HG03439 (cell line): ENCODE measurements around the gene APPBP2.
"Not testable (repeated sequence)": the region's sequence is repeated elsewhere in the genome, so short reads cannot be mapped to it uniquely, and the experiment has no call there.

ENCODE experiments used
- ATAC-seq: cut with Tn5 transposase; IDR thresholded peaks from one replicate; pipeline ENCODE4 v1.9.1; 2021; ENCODE audit warnings: mild to moderate bottlenecking, moderate library complexity; ENCODE audit not compliant: unreplicated experiment

The APPBP2 gene

DNA sequence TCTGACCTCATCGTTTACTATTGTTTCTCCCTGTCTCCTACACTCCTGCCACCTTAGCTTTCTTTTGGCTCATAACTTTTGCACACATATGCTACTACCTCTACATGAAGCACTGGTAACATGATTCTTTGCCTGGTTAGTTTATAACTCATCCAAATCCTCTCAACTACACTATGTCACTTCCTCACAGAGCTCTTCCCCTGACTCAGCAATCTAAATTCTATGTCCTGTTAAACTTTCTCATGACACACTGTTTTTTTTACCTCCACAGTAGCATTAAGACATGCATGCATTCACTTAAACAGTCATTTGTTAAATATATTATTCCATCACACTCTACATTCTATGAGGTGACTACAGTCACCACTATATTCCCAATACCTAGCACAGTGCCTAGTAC, 19.7 kb downstream of the APPBP2 start:
- ATAC-seq: no peak

DNA sequence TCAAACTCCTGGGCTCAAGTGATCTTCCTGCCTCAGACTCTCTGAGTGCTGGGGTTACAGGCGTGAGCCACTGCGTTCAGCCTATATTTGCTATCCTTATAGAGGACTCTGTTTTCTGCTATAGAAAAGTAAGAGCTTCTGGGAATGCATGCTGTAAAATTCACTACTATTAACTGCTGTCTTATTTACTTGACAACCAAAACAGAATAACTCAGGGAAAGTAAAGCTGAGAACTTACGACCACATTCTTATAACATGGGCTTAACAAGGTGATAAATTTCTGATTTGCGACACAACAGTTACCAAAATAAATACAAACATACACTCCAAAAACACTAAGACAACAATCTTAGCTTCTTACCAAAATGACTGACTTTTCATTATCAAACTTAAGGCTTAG, 23.9 kb downstream of the APPBP2 start:
- no peak for ATAC-seq

DNA sequence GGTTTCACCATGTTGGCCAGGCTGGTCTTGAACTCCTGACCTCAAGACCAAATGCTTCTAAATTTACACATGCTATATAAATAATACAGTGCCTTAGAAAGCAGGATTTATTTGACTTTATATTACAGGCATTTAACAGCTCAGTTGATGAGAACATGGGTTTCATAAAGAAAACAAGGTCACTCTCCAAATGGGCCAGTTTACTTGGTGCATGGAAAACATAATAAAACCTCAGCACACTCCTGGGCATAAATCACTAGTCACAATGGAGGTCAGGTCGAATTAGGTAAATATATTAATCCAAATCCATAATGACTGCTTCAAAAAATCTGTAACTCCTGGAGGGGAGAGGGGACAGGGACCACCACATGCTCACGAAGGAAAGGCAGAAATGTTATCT, 24.5 kb downstream of the APPBP2 start:
- no peak for ATAC-seq

DNA sequence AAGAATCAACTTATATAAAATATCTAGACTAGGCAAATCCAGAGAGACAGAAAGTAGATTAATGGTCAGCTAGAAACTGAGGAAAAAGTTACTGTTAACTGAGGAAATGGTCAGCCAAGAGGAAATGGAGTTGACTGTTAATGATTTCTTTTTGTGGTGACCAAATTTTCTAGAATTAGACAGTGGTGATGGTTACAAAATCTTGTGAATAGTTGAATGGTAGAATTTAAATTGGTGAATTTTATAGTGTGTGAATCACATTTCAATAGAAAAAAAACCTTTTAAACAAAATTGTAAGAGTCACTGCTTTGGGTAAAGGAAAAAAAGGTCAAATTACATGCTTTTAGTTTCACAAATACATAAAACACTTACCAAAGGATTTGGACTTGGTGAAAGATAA, 30.0 kb downstream of the APPBP2 start:
- no peak for ATAC-seq

DNA sequence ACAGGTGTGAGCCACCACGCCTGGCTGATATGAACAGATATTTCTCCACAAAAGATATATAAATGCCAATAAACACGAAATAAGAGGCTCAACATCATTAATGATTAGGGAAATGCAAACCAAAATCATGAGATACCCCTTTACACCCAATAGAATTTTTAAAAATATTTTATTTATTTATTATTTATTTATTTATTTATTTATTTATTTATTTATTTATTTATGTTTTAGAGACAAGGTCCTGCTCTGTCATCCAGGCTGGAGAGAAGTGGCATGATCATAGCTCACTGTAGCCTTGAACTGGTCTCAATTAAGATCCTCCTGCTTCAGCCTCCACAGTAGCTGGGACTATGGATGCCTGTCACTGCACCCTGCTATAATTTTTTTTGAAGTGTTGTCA, 30.8 kb downstream of the APPBP2 start:
- no peak for ATAC-seq

DNA sequence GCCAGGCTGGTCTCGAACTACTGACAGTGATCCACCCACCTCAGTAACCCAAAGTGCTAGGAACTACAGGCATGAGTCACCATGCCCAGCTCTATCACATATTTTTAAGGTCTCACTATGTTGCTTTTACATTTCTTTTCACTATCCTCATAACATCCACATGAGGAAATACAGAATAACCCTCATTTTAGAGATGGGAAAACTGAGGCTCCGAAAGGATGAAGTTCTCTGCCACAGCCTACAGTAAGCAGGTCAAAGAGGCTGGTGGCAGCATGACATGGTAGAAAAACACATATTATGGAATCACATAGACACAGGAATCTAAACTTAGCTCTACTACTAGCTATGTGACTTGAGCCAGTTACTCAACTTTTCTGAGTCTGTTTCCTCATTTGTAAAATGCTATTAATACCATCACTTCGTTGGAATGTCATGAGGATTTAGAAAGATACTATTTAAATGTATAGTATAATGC, 32.2 kb downstream of the APPBP2 start:
- no peak for ATAC-seq

DNA sequence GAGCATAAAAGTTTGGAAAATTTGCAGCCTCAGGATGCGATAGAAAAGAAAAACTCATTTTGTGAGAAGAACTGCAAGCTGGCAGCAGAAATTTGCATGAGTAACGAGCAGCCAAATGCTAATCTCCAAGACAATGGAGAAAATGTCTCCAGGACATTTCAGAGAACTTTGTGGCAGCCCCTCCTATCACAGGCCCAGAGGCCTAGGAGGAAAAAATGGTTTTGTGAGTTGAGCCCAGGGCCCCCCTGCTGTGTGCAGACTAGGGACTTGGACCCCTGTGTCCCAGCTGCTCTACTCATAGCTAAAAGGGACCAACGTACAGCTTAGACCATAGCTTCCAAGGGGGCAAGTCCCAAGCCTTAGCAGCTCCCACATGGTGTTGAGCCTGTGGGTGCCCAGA, 34.3 kb downstream of the APPBP2 start:
- ATAC-seq: no peak

DNA sequence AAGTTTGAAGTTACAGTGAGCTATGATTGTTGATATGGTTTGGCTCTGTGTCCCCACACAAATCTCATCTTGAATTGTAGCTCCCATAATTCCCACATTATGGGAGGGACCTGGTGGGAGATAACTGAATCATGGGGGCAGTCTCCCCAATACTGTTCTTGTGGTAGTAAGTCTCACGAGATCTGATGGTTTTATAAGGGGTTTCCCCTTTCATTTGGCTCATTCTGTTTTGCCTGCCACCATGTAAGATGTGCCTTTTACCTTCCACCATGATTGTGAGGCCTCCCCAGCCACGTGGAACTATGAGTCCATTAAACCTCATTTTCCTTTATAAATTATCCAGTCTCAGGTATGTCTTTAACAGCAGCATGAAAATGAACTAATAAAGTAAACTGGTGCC, 35.4 kb downstream of the APPBP2 start:
- ATAC-seq: not testable (repeated sequence)

DNA sequence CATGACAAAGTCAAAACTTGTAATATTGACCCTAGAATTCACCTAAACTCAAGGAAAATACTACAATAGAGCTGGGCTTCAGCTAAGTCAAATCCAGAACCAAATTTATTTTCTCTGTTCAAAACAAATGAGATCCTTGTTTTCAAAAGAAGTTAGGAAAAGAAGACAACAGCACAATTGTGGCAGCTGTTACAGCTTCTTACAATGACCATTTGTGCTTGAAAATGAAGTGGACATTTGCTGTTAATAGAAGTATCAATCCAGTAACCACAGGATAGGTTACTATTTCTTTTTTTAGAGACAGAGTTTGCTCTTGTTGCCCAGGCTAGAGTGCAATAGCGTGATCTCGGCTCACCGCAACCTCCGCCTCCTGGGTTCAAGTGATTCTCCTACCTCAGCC, 44.4 kb downstream of the APPBP2 start:
- ATAC-seq: no peak

DNA sequence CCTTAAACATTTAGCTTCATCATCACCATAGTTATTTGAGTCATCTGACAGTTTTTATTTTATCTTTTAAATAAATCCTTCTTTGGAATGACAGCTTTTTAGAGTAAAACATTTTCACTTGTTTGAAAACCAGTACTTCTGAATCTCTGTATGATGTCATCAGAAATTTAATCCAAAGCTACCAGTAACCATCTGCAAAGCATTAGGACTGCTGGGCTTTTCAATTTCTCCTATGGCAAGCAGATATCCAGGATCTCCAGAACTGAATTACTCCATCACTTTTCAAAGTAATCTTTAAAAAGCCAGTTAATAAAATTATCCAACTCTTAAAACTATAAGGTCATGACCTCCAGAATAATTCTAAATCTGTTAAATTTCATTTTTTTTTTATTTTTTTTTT, 52.3 kb downstream of the APPBP2 start:
- no peak for ATAC-seq

DNA sequence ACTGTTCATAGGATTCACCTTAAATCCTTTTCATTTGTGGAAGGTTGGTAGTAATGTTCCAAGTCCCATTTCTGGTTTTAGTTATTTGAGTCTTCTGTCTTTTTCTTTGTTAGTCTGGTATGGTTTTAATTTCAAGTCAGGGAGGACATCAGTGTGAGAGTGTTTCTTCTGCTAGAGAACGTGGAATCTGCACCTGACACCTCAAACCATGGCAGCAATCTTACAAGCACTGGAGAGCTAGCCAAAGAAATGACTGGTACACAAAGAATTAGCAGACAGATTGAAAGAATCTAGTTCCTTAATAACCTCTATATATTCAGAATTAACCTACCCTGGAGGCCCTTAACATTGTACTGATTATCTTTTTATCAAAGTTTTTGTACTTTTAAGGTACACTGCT, 53.6 kb downstream of the APPBP2 start:
- ATAC-seq: no peak

DNA sequence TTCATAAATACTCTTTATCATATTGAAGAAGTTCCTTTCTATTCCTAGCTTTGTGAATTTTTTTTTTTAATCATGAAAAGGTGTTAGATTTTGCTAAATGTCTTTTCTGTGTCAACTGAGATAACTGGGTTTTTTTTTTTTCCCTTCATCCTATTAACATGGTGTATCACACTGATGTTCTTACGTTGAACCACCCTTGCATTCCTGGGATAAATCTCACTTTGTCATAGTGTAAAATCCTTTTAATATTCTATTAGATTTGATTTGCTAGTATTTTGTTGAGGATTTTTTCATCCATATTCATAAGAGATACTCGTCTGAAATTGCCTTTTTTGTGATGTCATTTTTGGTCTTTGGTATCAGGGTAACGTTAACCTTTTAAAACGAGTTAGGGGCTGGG, 54.6 kb downstream of the APPBP2 start:
- no peak for ATAC-seq

DNA sequence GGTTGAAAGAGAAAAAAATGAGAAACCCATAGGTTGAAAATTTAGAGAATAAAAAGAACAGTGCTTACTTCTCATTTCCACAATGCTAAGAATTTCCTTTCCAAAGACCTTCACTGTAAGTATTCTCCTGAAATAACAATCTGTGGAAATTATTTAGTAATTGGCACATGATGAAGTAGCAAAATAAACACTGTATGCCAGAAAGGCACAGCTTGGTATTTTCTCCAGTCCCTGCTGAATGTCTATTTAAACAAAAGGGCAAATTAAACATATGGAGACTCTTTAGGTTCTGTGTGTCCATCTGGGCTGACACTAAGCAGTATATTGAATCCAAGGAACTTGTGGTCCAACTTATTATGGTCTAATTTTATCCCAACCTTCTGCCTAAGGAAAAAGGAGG, 57.7 kb downstream of the APPBP2 start:
- ATAC-seq: no peak

DNA sequence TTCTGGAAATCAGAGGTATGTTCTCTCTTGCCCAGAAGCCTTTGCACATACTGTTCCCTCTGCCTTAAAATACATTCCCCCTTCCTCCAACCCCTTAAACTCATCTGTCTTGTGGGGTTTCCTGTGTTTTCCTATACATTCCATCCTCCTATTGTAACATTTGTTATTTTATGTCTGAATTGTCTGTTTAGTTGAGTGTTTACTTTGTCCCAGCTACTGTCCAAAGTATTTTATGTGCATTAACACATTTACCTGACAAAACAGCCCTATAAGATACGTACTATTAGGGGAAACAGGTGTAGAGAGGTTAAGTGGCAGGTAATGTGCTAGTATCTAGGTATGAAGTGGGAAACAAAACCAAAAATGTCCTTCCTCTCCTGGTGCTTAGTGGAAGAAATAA, 61.7 kb downstream of the APPBP2 start:
- ATAC-seq: no peak

DNA sequence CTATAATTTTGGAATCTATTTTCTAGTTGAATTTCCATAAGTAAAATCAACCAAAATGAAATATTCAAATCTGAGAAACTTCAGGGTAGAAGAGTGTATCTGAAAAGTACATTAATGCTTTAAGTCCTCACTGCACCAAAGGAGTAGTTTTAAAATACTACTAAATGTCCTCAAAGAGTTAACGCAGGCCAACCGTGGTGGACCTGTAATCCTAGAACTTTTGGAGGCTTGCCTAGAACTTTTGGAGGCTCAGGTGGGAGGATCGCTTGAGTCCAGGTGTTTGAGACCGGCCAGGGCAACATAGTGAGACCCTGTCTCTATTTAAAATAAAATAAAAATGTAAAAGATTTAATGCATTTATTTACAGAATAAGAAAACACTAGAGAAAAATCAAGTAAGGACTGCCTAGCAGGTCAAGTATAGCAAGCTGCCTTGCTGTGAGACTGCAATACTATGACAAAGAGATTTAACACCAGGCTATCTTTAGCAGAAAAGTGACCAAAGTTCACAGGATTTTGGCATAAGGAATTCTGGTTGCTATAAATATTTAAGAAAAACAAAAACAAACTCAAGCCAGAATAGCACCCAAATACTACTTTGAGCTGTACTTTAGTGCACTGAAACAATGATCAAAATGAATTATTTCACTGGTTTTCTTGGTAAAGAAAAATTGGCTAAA, 62.7 kb downstream of the APPBP2 start:
- no peak for ATAC-seq

DNA sequence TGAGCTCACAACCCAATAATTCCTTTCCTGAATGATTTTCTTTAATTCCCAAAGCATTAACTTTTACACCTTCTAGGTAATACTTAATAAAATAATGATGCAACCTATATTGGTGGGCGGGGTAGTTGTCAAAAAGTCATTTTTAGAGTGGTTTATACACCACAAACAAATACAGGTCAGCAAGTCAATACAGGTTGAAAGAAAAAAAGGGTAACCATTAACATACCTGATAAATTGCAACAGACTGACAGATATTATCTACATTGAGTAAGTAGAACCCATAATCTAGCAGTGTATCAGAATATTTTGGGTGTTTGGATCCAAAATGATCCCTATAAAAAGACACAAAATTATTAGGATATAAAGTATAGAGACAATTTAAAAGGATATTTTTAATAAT, 64.5 kb downstream of the APPBP2 start:
- no peak for ATAC-seq

DNA sequence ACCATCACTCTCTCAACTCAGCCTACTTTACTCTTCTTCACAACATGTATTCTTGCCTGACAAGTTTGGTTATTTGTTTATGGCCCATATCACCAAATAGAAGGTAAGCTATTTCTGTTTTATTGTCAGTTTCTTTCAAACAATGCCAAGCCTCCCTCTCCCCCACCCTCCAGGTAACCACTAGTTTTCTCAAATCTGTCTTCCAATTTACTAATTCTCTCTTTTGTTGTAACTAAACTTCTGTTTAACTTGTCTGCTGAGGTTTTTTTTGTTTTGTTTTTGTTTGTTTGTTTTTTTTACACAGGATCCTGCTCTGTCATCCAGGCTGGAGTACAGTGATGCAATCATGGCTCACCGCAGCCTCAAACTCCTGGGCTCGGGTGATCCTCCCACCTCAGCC, 68.9 kb downstream of the APPBP2 start:
- ATAC-seq: no peak

DNA sequence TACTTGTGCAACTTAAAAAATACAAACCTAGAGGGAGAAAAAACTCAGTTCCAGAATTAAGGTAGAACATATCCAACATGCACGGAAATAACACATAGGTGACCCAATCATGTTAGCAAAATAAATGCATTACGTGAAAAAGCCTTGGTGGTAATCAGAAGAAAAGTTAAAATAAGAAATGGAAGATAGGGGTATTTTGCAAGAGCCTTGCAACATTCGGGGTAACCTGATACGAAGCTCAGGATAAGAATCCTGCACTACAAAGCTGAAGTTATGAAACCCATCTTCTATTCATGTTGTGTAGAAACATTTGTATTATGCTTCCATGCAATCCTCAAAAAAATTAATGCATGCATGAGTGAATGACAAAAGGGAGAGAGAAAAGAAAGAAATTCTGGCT, 70.7 kb downstream of the APPBP2 start:
- ATAC-seq: no peak

DNA sequence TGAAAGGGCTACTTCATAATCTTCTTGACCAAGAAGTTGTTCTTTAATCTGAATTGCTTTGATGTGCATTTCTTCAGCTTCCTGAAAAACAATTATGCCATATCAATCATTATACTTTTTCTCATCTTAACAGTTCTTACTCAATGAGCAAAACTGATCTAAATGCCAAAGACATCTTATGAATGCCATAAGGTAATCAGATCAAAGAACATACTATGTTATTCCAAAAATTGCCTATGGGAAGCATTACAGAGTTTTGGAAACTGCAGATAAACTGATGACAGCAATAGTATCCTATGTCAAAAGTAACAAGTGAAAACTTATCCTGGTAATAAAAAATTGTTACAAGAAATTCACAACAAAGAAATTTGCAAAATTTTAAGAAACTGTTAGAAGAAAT, 74.1 kb downstream of the APPBP2 start:
- ATAC-seq: no peak

DNA sequence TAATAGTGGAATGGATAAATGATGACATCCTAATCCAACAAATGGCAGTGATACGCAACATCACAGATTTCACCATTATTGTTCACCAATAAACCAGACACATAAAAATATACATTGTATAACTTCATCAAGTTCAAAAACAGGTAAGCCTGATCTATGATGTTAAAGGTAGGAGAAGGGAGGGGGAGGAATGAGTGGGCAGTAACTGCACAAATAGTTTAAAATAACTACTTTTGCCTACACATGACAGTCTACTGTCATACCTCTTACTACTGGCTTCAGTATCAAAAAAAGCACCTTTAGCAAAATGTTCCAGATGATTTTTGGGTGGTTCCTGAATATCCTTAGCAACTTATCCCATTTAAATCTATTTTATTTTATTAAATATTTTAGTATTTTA, 75.0 kb downstream of the APPBP2 start:
- ATAC-seq: no peak

DNA sequence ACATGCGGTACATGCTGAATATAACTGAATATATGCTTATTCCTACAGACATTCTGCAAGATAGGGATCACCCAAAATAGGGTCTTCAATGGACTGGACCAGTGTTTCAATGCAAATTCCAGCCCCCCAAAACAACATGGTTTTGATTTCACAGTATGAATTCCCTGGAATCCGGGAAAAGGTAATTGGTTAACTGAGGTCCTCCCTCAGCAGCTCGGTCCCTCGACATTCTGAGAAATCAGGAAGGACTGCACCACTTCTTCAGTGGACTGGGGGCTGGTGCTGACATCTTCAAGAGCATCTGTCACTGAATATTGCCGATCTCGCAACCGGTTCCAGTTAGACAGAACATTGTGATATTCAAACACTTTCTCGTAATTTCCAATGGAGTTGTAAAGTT, 78.7 kb downstream of the APPBP2 start:
- ATAC-seq: no peak

DNA sequence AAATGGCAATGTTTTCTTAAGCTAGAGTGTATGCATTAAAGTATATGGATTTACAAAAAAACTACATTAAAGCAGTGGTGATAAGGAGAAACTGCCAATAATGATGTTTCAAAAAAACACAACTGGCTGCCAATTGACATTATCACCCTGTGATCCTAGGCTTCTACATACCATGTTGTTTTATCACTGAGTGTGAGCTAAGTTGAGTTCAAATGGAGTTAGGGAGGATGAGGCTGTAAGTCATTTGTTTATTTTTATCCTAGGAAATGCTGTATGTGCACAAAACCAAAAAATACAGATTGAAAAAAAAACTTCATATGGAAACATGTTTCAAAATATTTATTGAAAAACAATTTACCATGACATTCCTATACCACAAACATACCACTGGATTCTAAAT, 80.9 kb downstream of the APPBP2 start:
- no peak for ATAC-seq

DNA sequence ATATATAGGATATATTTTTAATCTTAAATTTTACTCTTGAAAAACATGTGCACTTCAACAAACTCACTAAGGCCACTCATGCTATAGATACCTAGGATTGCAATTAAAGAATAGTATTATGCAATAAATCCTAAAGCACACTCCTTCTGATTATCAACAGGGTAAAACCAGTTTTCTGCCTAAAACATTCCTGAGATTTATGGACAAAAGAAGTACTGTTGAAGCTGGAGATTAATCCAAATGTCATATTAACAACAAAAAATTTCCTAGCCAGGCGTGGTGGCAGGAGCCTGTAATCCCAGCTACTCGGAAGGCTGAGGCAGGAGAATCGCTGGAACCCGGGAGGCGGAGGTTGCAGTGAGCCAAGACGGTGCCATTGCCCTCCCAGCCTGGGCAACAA, 82.3 kb downstream of the APPBP2 start:
- ATAC-seq: no peak
